C4-2B (cell line): ENCODE measurements around the gene IRF3.

Experiments
- CTCF ChIP-seq: fragments of 450-650 bp; conservative IDR thresholded peaks from 2 replicates; pipeline ENCODE4 v1.5.1; 2017; ENCODE audit warnings: mild to moderate bottlenecking
- ZFX ChIP-seq: fragments of 450-650 bp; IDR thresholded peaks from 2 replicates; pipeline ENCODE4 v1.6.1; 2017

GRCh38 chr19:49631610-49632192, 34.0 kb downstream of the IRF3 start:
- TF ChIP-seq CTCF, result no peak
- TF ChIP-seq ZFX, result no peak
